Epithelial cell of esophagus (primary cell): ENCODE results near the gene TARBP1.

Experiments used
- DNase-seq: peaks from one replicate; pipeline ENCODE4 v3.0.0; 2010; ENCODE audit warnings: low read depth
- H3K4me3 ChIP-seq: 2 replicates; pipeline ENCODE4 v1.5.1; 2011; ENCODE audit warnings: mild to moderate bottlenecking, low read length, control low read depth
- CTCF ChIP-seq: IDR thresholded peaks from 2 replicates; pipeline ENCODE4 v1.5.1; 2011; ENCODE audit warnings: low read depth, mild to moderate bottlenecking, low read length, control low read depth, inconsistent platforms; ENCODE audit not compliant: insufficient read depth; ENCODE audit errors: missing control alignments

TARBP1 gene

DNA sequence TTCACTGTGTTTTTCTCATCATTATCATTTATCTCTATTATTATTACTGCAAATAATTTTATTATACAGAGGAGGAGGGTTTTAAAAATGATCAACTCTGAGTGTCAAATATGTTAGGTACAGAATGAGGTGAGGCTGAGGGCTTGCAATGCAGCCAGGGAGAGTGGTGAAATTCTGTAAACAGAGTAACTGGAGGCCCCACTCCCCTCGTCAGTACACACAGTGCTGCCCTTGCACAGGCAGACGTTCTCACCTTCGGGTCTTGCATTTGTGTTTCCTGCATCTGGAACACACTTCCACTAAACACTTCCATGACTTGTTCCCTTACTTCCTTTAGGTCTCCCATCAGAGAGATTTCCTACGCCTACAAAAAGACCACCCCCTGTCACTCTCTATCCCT is 130.0 kb downstream of the TARBP1 start:
- no peak overlapping the region for H3K4me3 ChIP-seq
- DNase-seq, result no peak
- TF ChIP-seq CTCF, result no peak

DNA sequence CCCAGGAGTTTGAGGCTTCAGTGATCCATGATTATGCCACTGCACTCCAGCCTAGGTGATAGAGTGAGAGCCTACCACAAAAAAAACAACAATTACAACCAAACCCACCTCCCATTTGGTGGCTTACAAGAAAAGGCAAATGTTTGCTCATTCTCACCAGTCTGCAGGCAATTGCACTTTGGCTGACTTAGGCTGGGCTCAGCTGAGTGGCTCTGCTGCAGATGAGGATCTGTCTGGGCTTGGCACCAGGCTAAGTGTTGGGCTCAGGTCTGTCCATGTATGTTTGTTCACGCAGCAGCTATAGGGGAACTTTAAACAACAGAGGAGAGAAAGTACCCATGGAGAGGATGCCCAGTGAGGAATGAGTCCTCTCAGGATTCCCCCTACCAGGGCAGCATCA is 133.7 kb downstream of the TARBP1 start:
- H3K4me3 ChIP-seq, result no peak overlapping the region
- no peak for TF ChIP-seq CTCF
- no peak for DNase-seq

DNA sequence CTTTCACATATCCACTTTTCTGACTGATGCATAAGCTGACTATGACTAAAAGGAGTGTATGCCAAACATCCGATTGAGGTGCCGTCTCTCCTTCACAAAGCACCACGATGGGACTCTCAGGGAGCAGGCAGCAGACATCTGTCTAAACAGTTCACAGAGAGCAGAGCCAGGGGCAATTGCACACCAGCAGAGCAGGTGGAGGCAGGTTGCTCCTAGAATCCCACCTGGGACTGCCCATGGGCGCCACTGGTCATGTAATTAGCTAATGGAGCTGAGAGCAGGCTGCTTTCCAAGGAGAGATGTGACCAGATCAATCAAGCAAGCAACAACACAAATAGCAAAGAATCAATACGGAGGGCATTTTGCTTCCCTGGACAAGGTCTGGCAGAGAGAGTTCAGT is 136.2 kb downstream of the TARBP1 start:
- no peak overlapping the region for H3K4me3 ChIP-seq
- TF ChIP-seq CTCF, result no peak
- no peak for DNase-seq
